ENCODE data around the gene BEX4. TPM values are rescaled to one million over a fixed set of nuclear protein-coding genes. Genes with fewer than 3 reads are reported as not detected.

BEX4 gene
- total and polyA plus RNA-seq, 9 of the 15 experiments (the other 6 are each of a cell fraction or from before 2014, with no cell fraction given), result 74.6 to 399 (median 154) TPM

- TF ChIP-seq GTF3C2 (IDR thresholded peaks at IDR 0.05; ENCODE audit: borderline replicate concordance, extremely low read depth, insufficient read length) (no peak), BRF1 (IDR thresholded peaks at IDR 0.05; ENCODE audit: borderline replicate concordance, extremely low read depth, insufficient read length) (no peak)
These were observed 18.4 kb downstream of the BEX4 start (continued) for GRCh38 chrX:103233263-103233662.

- FAIRE-seq, result peak; percentile 15
- Histone ChIP-seq H3K9me1 (ENCODE audit: control insufficient read depth, insufficient read depth, low read length) (no peaks in the 10 kb centered on the region), H4K20me1 (replicated peaks; ENCODE audit: control insufficient read depth, insufficient read depth, low read length) (no peaks in the 10 kb centered on the region), H3K4me1 (replicated peaks in 1 of 2; ENCODE audit: control insufficient read depth in 2 of 2, insufficient read depth in 2 of 2, low read length in 2 of 2) (peaks cover 9 to 46% of the 10 kb centered on the region in 2 experiments), H3K4me2 (ENCODE audit: insufficient read depth, low read length) (no peak overlapping the region), H3K36me3 (ENCODE audit: control insufficient read depth, insufficient read depth, low read length) (no peaks in the 10 kb centered on the region), H2AFZ (ENCODE audit: low read depth, low read length) (no peak overlapping the region), H3K9me3 (replicated peaks; ENCODE audit: control insufficient read depth, insufficient read depth, low read depth, low read length) (no peaks in the 10 kb centered on the region; the same call in 1 of the 2 replicates), H3K27ac (ENCODE audit: extremely low read depth, low read depth, low read length) (peak overlapping the region; percentile 47; the same call in 1 of the 3 replicates), H3K4me3 (no peak overlapping the region), H3K27me3 (ENCODE audit: control insufficient read depth in 2 of 2, insufficient read depth in 2 of 2, low read length in 2 of 2) (no peaks in the 10 kb centered on the region), H3K79me2 (ENCODE audit: control insufficient read depth, insufficient read depth, low read length) (peaks cover 5% of the 10 kb centered on the region; the same call in 1 of the 3 replicates), H3K9ac (ENCODE audit: insufficient read depth in 1 of 2, low read depth in 2 of 2, low read length in 2 of 2) (peak overlapping the region in 1 of 2 experiments; percentile 25; a peak in 1 of 4 replicates)
- ChIA-PET POLR2A (no interaction called here), CTCF (ENCODE audit: low intra/inter-chr PET ratio) (no interaction called here)
- TF ChIP-seq HIVEP1 (CRISPR knock-in tag; IDR thresholded peaks at IDR 0.05), result no peak
- TF ChIP-seq FOSL1 (tag; conservative IDR thresholded peaks at IDR 0.05), result 0 out of 2 replicates have a peak, but pooled peaks have one; percentile 23
- in situ Hi-C loops (cut with MboI) (no loop called here), intact Hi-C loops (cut with micrococcal nuclease) (no loop called here)
- BruUV-seq (replicated peaks), result no TSS peak
- no peak for ATAC-seq
- DNase-seq (ENCODE audit: extremely low read depth in 1 of 4, low spot score in 3 of 4), result no peak
- WGBS (ENCODE audit: insufficient coverage, low coverage, missing lambda C conversion rate), result 29% methylated on average over 1 of the region's 1 CpG
These were observed 20.0 kb downstream of the BEX4 start for GRCh38 chrX:103234869-103235268.

All from K562 (cell line).